ENCODE results near the gene YBX1.
"Not testable (repeated sequence)": the region's sequence is repeated elsewhere in the genome, so short reads cannot be mapped to it uniquely, and the experiment has no call there.

The YBX1 gene

DNA sequence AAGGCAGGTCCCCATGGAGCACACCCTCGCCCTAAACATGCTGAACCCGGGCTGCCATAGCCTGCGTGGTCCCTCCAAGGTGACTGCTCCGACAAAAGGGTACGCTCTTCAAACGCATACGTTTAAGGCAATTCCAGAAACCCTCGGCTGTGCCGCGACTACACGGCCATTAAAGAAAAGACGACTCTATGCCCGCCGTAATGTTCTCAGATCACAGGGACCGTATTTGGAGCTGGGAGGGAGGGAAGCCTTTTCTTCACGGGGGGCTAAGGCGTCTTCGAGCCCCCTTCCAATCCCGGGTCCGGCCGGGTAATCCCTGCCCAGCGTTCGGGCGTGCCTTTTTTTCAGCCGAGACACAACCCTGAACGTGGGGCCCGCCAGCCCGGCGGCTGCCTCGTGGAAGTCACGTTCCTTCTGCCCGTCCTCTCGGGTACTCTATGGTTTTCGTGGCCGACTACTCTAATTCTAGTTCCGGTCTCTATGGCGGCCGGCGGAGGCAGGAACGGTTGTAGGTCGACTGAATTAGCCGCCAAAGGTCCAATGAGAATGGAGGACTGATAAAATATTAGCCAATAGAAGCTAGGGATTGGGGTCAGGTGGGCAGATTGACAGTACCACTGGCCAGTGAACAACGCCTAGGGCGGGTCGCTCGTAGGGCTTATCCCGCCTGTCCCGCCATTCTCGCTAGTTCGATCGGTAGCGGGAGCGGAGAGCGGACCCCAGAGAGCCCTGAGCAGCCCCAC, at the start of gene YBX1:
TSS of gene YBX1 (plus strand) at position 678 of the 743 bp plus-strand sequence. CDS start 148 bp downstream, outside the sequence.
- peak; percentile 97 for DNase-seq (ENCODE audit: low spot score)

DNA sequence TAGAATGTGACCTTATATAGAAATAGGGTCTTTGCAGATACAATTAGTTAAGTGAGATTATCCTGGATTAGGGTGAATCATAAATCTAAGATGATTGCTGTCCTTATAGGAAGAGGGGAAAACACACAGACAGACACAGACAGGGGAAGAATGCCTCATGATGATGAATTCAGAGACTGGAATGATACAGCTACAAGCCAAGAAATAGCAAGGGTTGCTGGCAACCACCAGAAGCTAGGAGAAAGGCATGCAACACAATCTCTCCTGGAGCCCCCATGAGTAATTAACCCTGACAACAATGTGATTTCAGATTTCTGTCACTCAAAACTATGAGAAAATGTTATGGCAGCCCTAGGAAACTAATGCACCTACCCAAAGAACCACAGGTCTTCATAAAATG, 43.1 kb upstream of the YBX1 start:
- no peak for DNase-seq (ENCODE audit: low spot score)

DNA sequence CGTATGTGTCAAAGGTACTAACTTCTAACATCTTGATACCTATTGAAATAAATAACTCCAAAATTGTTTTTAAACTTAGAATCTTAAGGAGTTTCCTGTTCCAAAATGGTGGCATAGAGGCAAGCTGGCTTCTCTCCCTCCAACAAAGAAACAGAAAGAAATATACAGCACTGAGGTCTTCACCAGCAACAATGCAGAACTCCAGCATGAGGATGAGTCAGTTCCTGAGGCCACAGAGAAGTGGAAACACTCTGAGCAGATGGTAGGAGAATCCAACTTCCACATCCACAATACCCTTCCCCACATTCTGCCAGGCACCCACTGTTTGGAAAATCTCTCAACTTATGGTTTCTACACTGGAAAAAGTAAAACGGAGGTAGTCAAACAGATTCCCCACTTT, 36.2 kb upstream of the YBX1 start:
- DNase-seq (ENCODE audit: low spot score) = no peak

DNA sequence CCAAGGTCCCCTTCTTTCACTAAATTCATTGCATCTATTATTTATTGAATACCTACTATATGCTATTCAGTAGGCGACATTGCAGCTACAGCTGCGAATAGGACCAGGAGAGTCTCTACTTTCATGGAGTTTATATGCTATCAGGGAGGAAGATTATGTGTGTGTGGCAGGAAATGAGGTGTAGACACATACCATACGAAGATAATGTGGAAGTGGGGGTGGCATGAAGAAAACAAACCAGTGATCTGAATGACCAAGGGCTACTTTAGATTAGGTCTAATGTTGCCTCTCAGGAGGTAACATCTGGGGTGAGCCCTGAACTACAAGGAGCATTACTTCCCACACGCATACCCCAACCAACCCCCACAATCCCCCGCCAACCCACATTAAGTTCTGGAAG, 25.0 kb upstream of the YBX1 start:
- no peak for DNase-seq (ENCODE audit: low spot score)

GRCh38 chr1:42657981-42658876, 24.0 kb upstream of the YBX1 start, which contains the start of gene PPIH:
TSS of gene PPIH (plus strand) at chr1:42658423. CDS start at chr1:42658447, 24 bp downstream.
- peak; percentile 91 for DNase-seq (ENCODE audit: low spot score)

DNA sequence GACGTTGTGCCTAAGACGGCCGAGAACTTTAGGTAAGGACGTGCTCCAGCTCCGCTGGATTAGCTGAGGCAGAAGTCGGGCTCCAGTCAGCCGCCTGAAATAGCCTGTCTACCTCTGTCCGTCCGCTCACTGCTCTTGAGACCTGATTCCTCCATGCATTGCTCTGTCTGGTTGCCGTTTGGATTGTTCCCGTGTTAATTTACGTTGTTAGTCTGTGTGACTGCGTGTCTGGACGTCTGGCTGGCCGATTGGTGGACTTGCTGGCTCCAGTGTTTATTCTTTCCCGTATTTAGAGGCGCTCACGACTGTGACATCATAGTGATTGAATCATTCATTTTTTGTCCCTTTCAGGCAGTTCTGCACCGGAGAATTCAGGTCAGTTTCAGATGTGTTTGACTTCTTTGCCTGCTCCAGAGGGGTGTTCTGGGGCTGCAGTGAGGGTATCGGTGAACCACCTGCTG, 23.3 kb upstream of the YBX1 start:
- no peak for DNase-seq (ENCODE audit: low spot score)

GRCh38 chr1:42660907-42661500, 21.2 kb upstream of the YBX1 start:
- DNase-seq (ENCODE audit: low spot score) = no peak

GRCh38 chr1:42669936-42670335, 12.3 kb upstream of the YBX1 start:
- DNase-seq (ENCODE audit: low spot score) = no peak

- DNase-seq (ENCODE audit: low spot score) = no peak
Observed at GRCh38 chr1:42670425-42670824, 11.8 kb upstream of the YBX1 start.

- DNase-seq (ENCODE audit: low spot score) = no peak
Observed at GRCh38 chr1:42674214-42674613, 8.0 kb upstream of the YBX1 start.

DNA sequence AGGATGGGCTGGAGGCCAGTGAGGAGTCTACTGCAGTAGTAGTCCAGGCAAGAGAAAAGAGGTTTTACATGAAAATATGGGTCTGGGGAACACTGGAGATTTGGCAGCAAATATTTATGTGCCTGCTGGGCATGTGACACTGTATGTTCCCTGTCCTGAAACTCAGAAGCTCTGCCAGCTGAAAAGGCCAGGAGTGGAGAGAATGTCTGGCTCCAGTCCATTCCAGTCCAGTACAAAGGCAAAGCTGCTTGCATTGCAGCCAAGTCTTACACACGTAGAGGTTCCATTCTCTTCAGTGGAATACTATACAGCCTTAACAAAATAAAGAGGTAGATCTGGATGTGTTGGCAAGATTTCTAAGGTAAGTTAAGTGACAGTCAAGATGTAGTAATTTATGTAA, 7.5 kb upstream of the YBX1 start:
- DNase-seq (ENCODE audit: low spot score) = no peak

DNA sequence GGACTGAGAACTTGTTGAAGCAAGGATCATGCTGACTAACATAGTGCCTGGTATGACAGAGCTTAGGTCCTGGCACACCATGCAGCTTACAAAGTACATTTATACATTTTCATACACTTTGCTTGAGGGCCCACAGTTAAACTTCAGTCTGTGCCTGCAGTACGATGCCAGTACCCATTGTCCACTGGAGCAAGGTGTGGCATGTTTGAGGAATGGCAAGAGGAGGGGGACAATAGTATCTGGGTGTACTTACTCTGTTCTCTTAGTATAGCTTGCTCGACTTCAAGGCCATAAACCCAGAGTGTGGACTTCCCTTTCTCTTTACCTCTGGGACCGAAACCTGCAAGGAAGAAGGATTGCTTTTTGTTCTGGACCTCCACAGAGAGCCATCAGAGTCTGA, 6.8 kb upstream of the YBX1 start:
- DNase-seq (ENCODE audit: low spot score) = no peak

- no peak for DNase-seq (ENCODE audit: low spot score)
Observed at GRCh38 chr1:42676534-42677087, 5.6 kb upstream of the YBX1 start.

DNA sequence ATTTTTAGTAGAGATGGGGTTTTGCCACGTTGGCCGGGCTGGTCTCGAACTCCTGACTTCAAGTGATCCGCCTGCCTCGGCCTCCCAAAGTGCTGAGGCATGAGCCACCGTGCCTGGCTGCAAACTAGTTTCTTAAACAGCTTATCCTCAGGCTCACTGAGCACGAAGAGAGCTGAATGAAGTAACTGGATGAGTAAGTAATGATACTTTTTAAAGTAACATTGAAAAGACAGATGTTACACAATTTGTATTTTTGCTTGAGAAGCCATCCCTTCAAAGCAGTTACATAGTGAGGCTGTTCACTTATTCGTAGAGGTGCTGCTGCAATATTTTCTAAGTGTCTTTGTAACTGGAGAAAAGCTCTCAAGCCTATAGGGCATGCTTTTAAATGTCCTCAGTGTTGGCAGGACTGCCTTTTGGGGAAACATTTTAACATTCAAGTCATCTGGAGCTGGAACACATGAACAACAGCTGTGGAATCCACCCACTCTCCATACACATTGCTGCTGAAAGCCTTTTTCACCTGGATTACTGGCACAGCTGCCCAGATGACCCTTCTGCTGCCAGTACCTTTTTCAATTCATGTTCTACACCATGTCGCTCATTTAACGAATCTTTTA, 2.7 kb upstream of the YBX1 start:
- no peak for DNase-seq (ENCODE audit: low spot score)

GRCh38 chr1:42680055-42680454, 2.2 kb upstream of the YBX1 start:
- no peak for DNase-seq (ENCODE audit: low spot score)

GRCh38 chr1:42680921-42681683, 1.1 kb upstream of the YBX1 start:
- DNase-seq (ENCODE audit: low spot score) = no peak

DNA sequence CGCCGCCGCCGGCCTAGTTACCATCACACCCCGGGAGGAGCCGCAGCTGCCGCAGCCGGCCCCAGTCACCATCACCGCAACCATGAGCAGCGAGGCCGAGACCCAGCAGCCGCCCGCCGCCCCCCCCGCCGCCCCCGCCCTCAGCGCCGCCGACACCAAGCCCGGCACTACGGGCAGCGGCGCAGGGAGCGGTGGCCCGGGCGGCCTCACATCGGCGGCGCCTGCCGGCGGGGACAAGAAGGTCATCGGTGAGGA, 193 bp downstream of the YBX1 start:
- DNase-seq (ENCODE audit: low spot score) = not testable (repeated sequence)

DNA sequence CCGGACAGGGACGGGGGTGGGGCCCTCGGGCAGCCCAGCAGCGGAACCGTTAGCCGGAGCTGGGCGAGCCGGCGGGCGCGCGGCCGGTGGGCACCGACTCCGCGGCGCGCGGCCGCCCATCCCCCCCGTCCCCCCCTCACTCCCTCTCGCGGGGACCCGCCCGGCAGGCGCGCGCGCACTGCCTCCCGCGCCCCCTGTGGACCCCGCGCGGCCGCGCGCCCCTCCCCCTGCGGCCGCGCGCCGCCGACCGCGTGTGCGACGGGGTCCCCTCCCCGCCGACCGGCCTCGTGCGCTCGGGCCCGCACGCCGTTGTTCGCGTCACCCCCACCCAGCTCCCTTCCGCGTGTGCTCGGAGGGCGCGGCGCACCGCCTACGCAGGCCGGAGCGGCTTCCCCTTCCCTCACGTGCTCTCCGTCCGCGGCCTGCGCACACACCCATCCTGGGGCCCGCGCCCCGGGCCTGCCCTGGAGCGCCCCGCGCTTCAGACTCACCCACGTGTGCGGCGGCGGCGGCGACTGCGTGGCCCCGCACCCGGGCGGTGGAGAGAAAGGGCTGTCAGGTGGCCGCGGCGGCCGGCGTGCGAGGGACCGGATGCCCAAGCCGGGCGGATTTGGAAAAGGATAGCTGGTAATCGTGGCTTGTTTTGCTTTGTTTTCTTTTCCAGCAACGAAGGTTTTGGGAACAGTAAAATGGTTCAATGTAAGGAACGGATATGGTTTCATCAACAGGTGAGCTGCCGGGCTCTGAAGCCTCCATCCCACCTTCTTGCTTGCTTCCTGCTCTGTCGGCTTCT, 717 bp downstream of the YBX1 start:
- peak; percentile 36 for DNase-seq (ENCODE audit: low spot score)

GRCh38 chr1:42684139-42684538, 1.9 kb downstream of the YBX1 start:
- DNase-seq (ENCODE audit: low spot score) = no peak

- no peak for DNase-seq (ENCODE audit: low spot score)
Observed at GRCh38 chr1:42686418-42686817, 4.2 kb downstream of the YBX1 start.

GRCh38 chr1:42689912-42690311, 7.7 kb downstream of the YBX1 start:
- DNase-seq (ENCODE audit: low spot score) = no peak
